ENCODE measurements around the gene SRF. TPM values are rescaled to one million over a fixed set of nuclear protein-coding genes. Genes with fewer than 3 reads are reported as not detected.
"Not testable (repeated sequence)": the region's sequence is repeated elsewhere in the genome, so short reads cannot be mapped to it uniquely, and the experiment has no call there.

The SRF gene
- polyA plus RNA-seq (ENCODE audit: low read depth in 6 of 6): 1 to 10 TPM; 2.5 to 5.3 (median 4.7) TPM

GRCh38 chr6:43170931-43171706 lies at the start of gene SRF:
SRF (plus strand) TSS chr6:43171269; CDS start chr6:43171657, 388 bp downstream.
- Mint-ChIP-seq H3K27me3 (no peaks in the 10 kb centered on the region), H3K4me3 (peak within 1 kb of the TSS; percentile 83 to 99 (median 96)), H3K4me1 (peaks cover 38 to 50% (median 42%) of the 10 kb centered on the region in 3 donors), H3K9me3 (no peaks in the 10 kb centered on the region), H3K36me3 (no peaks in the 10 kb centered on the region), H3K27ac (peak within 1 kb of the TSS; percentile 88 to 99 (median 98))
- DNase-seq: peak; percentile 99
- ATAC-seq (ENCODE audit: low read depth in 2 of 2): peak; percentile 73 to 75

- Mint-ChIP-seq H3K36me3 (no peaks in the 10 kb centered on the region), H3K9me3 (no peaks in the 10 kb centered on the region), H3K4me3 (no peak overlapping the region), H3K27me3 (no peaks in the 10 kb centered on the region), H3K27ac (no peak overlapping the region), H3K4me1 (no peaks in the 10 kb centered on the region)
- ATAC-seq (ENCODE audit: low read depth in 2 of 2) (no peak), DNase-seq (no peak)
These were observed 48.9 kb upstream of the SRF start for GRCh38 chr6:43122146-43122545.

DNA sequence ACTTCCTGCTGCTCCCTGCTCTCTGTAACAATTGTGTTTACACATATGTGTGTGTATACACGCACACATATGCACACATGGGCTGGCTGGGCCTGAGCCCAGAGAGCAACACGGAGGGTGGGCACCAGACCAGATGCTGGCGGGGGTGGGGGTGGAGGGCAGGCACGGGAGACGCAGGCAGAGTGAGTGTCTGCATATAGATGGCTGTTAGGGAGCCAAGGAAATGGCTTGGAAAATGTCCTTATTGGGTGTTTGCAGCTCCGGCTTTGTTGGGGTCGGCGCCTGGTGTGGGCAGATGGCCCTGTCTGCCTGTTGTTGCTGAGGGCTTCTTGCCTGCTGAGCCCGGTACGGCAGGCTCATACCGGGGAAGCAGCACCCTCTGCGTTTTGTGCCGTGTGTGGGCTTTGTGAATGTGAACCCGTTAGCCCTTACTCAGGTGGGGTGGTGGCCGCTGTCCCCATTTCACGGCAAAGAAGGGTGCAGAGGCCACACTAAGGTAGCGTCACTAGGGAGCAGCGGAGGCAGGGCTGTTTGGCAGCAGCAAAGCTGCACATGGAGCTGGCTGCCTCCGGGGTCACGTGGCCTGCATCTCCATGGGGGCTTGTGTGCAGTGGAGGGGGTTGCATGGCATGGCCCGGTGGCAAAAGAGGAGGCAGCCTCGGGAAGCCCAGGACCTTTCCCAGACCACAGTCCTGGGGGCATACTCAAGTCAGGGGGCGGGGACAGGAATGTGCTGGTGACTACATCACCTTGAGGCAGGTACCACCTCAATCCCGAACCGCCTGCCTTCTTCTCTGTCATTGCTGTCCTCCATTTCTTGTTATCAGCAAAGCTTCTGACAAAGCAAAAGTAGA lies 47.4 kb upstream of the SRF start:
- no peaks in the 10 kb centered on the region for H3K9me3 Mint-ChIP-seq
- H3K4me1 Mint-ChIP-seq: no peaks in the 10 kb centered on the region
- H3K27ac Mint-ChIP-seq: no peak overlapping the region
- ATAC-seq (ENCODE audit: low read depth in 2 of 2) (no peak), DNase-seq (no peak)
- no peak overlapping the region for H3K4me3 Mint-ChIP-seq
- H3K36me3 Mint-ChIP-seq: no peaks in the 10 kb centered on the region
- H3K27me3 Mint-ChIP-seq: no peaks in the 10 kb centered on the region

- no peaks in the 10 kb centered on the region for H3K4me1 Mint-ChIP-seq
- no peaks in the 10 kb centered on the region for H3K27me3 Mint-ChIP-seq
- H3K9me3 Mint-ChIP-seq: no peaks in the 10 kb centered on the region
- ATAC-seq (ENCODE audit: low read depth in 2 of 2) (no peak), DNase-seq (no peak)
- H3K36me3 Mint-ChIP-seq: no peaks in the 10 kb centered on the region
- no peak overlapping the region for H3K4me3 Mint-ChIP-seq
- H3K27ac Mint-ChIP-seq: no peak overlapping the region
These were observed 46.6 kb upstream of the SRF start for GRCh38 chr6:43124481-43124880.

- Mint-ChIP-seq H3K27me3 (no peaks in the 10 kb centered on the region), H3K27ac (no peak overlapping the region), H3K36me3 (no peaks in the 10 kb centered on the region), H3K4me1 (peaks cover 0 to 3% (median 0%) of the 10 kb centered on the region in 3 donors), H3K4me3 (no peak overlapping the region), H3K9me3 (no peaks in the 10 kb centered on the region)
- DNase-seq: no peak
- ATAC-seq (ENCODE audit: low read depth in 2 of 2): no peak
These were observed 46.0 kb upstream of the SRF start for GRCh38 chr6:43125119-43125518.

DNA sequence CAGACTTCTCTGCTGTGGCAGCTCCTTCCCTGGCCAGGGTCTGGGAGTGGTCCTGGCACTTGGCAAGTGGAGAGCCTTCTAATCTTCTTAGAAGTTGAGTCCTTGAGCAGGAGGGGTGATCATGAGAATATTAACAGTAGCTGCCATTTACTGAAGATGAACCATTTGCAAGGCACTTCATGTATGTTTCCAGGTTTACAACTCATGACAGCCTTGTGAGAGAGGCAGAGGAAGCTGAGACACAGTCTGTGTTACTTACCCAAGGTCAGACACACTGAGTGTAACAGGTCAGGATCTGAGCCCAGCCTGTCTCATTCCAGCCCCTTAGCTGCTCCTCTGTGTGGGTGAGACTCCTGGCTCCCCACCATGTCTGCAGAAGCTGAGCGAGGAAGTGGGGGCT lies 45.5 kb upstream of the SRF start:
- DNase-seq: no peak
- Mint-ChIP-seq H3K4me1 (peaks cover 0 to 3% (median 0%) of the 10 kb centered on the region in 3 donors), H3K36me3 (no peaks in the 10 kb centered on the region), H3K9me3 (no peaks in the 10 kb centered on the region), H3K27ac (no peak overlapping the region), H3K4me3 (no peak overlapping the region), H3K27me3 (no peaks in the 10 kb centered on the region)
- no peak for ATAC-seq (ENCODE audit: low read depth in 2 of 2)

GRCh38 chr6:43127180-43127579 lies 43.9 kb upstream of the SRF start:
- no peaks in the 10 kb centered on the region for H3K36me3 Mint-ChIP-seq
- peaks cover 0 to 3% (median 0%) of the 10 kb centered on the region in 3 donors for H3K4me1 Mint-ChIP-seq
- no peak overlapping the region for H3K4me3 Mint-ChIP-seq

DNA sequence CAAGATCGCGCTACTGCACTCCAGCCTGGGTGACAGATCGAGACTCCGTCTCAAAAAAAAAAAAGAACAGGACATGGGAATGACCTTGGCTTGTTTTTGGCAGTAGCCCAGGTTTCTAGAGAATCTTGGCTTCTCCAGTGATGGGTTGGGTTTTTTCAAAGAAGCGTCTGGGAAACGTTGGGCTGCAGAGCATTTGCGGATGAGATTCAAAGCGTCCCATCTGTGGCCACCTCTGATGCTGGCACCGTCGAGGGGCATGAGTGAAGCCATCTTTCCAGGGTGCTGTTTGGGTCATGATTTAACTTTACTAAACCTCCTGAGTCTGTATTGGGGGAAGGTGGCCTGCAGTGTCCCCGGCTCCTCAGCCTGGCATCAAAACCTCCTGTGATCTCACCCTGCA lies 43.2 kb upstream of the SRF start:
- no peak overlapping the region for H3K27ac Mint-ChIP-seq
- DNase-seq (no peak), ATAC-seq (ENCODE audit: low read depth in 2 of 2) (no peak)
- H3K4me1 Mint-ChIP-seq: peaks cover 0 to 3% (median 0%) of the 10 kb centered on the region in 3 donors
- H3K27me3 Mint-ChIP-seq: peaks cover 0 to 9% (median 0%) of the 10 kb centered on the region in 3 donors
- no peaks in the 10 kb centered on the region for H3K36me3 Mint-ChIP-seq
- H3K4me3 Mint-ChIP-seq: no peak overlapping the region
- no peaks in the 10 kb centered on the region for H3K9me3 Mint-ChIP-seq

More at GRCh38 chr6:43127180-43127579, 43.9 kb upstream of the SRF start:
- ATAC-seq (ENCODE audit: low read depth in 2 of 2): no peak
- Mint-ChIP-seq H3K27me3 (peaks cover 0 to 9% (median 0%) of the 10 kb centered on the region in 3 donors), H3K9me3 (no peaks in the 10 kb centered on the region), H3K27ac (no peak overlapping the region)
- no peak for DNase-seq

- H3K4me1 Mint-ChIP-seq: peaks cover 0 to 3% (median 0%) of the 10 kb centered on the region in 3 donors
- H3K4me3 Mint-ChIP-seq: no peak overlapping the region
- H3K27me3 Mint-ChIP-seq: peaks cover 0 to 9% (median 0%) of the 10 kb centered on the region in 3 donors
- no peak for ATAC-seq (ENCODE audit: low read depth in 2 of 2)
- no peak for DNase-seq
- no peaks in the 10 kb centered on the region for H3K9me3 Mint-ChIP-seq
- H3K27ac Mint-ChIP-seq: no peak overlapping the region
- no peaks in the 10 kb centered on the region for H3K36me3 Mint-ChIP-seq
These were observed 42.1 kb upstream of the SRF start for GRCh38 chr6:43128926-43129325.

DNA sequence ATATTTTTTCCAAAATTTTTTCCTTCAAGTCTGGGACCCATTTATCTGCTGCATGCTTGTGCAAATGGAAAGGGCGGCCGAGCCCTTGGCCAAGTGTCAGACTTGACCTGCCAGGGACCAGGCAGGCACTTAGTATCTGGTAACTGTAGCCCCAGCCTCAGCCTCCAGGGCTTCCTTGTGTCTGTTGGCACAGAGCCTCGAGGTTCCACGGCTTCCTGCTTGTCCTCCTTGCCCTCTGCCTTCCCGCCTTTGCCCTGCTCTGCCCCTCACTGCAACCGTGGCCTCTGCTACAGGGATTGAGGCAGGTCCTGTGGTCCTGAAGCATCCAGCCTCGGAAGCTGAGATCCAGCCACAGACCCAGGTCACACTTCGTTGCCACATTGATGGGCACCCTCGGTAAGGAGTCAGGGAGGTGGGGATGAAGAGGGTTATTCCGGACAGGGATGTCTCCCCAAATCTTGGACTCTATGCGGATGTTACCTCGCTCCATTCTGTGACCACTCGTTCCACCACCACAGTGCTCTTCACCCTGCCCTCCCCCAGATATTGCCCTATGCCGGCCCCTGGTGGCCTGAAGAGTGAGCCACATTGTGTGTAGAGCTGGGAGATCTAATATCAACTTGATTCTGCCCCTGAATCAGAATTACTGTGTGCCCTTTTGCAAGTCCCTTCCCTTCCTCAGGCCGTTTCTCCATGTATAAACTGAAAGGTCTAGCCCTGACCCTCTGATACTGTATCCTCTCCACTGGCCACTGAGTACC lies 41.5 kb upstream of the SRF start:
- no peaks in the 10 kb centered on the region for H3K36me3 Mint-ChIP-seq
- H3K4me1 Mint-ChIP-seq: peaks cover 0 to 3% (median 0%) of the 10 kb centered on the region in 3 donors
- DNase-seq: no peak
- H3K4me3 Mint-ChIP-seq: no peak overlapping the region
- peak; percentile 40 to 55 for ATAC-seq (ENCODE audit: low read depth in 2 of 2)
- H3K9me3 Mint-ChIP-seq: no peaks in the 10 kb centered on the region
- peaks cover 0 to 9% (median 0%) of the 10 kb centered on the region in 3 donors for H3K27me3 Mint-ChIP-seq
- no peak overlapping the region for H3K27ac Mint-ChIP-seq

DNA sequence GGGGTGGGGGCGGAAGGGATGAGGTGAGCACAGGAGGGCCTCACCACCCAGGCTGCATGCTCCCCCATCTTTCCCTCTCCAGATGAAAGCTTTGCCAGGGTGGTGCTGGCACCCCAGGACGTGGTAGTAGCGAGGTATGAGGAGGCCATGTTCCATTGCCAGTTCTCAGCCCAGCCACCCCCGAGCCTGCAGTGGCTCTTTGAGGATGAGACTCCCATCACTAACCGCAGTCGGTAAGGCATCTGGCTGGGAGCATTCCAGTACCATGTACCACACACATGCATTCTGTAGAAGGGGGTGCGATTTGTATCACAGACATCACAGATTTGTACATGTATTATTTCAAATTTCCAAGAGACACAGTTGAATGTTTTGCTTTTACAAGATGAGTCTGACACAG lies 40.6 kb upstream of the SRF start:
- H3K4me3 Mint-ChIP-seq: no peak overlapping the region
- peaks cover 0 to 3% (median 0%) of the 10 kb centered on the region in 3 donors for H3K4me1 Mint-ChIP-seq
- H3K27ac Mint-ChIP-seq: no peak overlapping the region
- no peaks in the 10 kb centered on the region for H3K36me3 Mint-ChIP-seq
- H3K27me3 Mint-ChIP-seq: peaks cover 0 to 9% (median 0%) of the 10 kb centered on the region in 3 donors
- no peaks in the 10 kb centered on the region for H3K9me3 Mint-ChIP-seq
- DNase-seq: no peak
- no peak for ATAC-seq (ENCODE audit: low read depth in 2 of 2)

DNA sequence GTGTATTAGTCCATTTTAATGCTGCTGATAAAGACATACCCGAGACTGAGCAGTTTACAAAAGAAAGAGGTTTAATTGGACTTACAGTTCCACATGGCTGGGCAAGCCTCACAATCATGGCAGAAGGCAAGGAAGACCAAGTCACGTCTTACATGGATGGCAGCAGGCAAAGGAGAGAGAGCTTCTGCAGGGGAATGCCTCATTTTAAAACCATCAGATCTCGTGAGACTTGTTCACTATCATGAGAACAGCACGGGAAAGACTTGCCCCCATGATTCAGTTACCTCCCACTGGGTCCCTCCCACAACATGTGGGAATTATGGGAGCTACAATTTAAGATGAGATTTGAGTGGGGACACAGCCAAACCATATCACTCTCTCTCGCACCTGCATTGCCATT lies 39.7 kb upstream of the SRF start:
- H3K27ac Mint-ChIP-seq; H3K9me3 Mint-ChIP-seq; DNase-seq; H3K36me3 Mint-ChIP-seq; ATAC-seq (ENCODE audit: low read depth in 2 of 2); H3K4me1 Mint-ChIP-seq; H3K27me3 Mint-ChIP-seq: not testable (repeated sequence)
- peak overlapping the region in 1 of 8 donors; percentile 53 for H3K4me3 Mint-ChIP-seq

GRCh38 chr6:43138267-43138666 lies 32.8 kb upstream of the SRF start:
- Mint-ChIP-seq H3K4me1 (peaks cover 0 to 1% (median 0%) of the 10 kb centered on the region in 3 donors), H3K4me3 (no peak overlapping the region), H3K36me3 (no peaks in the 10 kb centered on the region), H3K9me3 (no peaks in the 10 kb centered on the region), H3K27ac (no peak overlapping the region), H3K27me3 (no peaks in the 10 kb centered on the region)
- ATAC-seq (ENCODE audit: low read depth in 2 of 2): no peak
- DNase-seq: no peak

Measured in naive B cell (primary cell).